ENCODE results near the gene CABP4.
"Not testable (repeated sequence)": the region's sequence is repeated elsewhere in the genome, so short reads cannot be mapped to it uniquely, and the experiment has no call there.

CABP4 gene

GRCh38 chr11:67456068-67456705, 1.0 kb downstream of the CABP4 start:
- DNase-seq = no peak

- DNase-seq = no peak
Observed at GRCh38 chr11:67457453-67457852, 2.3 kb downstream of the CABP4 start.

GRCh38 chr11:67458266-67458665, 3.1 kb downstream of the CABP4 start:
- no peak for DNase-seq

- no peak for DNase-seq
Observed at GRCh38 chr11:67463186-67463585, 8.0 kb downstream of the CABP4 start.

DNA sequence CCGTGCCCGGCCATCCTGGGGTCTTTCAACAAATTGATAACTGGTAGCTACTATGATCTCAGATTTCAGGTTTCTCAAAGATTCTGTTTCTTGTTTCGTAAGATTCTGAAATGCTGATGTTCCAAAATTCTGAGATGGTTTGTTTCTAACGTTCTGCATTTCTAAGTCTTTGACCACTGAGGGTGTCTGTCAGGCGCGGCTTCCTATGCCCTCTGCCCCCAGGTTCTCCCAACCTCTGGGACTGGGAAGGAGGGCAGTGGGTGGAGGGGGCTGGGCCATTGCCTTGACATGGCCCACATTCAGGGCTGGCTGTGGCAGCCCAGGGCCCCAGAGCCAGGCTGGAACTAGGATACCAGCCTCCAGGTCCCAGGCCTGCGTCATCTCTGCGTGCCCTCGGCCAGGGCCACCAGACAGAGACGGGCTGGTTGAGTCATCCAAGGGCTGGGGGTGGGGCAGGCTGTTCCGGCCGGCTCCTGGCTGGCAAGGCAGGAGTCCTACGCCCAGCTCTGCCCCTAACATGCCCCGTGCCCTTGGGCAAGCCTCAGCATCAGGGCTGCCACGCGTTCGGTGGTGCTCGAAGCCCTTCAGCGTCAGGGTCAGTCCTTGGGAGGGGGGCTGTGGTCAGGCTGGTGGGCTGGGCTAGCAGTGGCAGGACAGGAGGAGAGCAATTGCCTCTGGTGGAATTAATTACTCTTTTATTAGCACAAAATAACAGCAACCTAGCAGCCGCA, 8.7 kb downstream of the CABP4 start:
- no peak for DNase-seq

DNA sequence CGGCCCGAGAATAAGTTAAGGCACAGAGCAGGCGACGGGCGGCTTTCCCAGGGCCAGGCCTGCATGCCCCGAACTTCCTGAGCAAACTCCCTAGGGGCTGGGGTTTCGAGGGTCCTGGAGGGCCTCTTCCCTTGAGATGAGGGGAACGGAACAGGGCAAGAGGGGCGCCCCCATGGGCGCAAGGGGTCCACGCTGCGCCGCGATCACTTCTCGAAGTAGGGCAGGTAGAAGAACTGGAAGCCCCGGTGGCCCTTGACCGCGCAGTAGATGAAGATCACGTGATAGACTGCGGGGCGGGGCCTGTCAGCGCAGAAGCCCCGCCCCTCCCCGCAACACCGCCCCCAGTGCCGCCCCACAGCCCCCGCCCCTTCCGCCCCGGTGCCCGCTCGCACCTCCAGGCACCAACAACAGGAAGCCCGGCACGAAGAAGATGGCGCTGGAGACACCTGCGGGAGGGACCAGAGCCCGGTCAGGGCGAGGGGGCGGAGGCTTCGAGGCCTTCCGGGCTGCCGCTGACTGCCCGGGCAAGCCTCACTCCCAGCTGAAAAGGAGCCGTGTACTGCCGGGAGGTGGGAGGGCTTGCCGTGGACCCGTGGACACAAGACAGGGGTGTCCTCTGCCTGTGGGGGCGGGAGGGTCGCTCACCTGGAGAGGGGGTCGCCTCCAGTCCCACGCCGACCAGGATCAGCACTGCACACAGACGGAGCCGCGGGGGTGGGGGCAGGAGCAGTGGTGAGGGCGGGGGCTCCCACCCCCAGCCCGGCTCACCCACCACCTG, 9.4 kb downstream of the CABP4 start:
- peak; percentile 98 for DNase-seq

- DNase-seq = no peak
Observed at GRCh38 chr11:67465189-67465510, 10.0 kb downstream of the CABP4 start.

- not testable (repeated sequence) for DNase-seq
Observed at GRCh38 chr11:67465530-67465929, 10.4 kb downstream of the CABP4 start.

DNA sequence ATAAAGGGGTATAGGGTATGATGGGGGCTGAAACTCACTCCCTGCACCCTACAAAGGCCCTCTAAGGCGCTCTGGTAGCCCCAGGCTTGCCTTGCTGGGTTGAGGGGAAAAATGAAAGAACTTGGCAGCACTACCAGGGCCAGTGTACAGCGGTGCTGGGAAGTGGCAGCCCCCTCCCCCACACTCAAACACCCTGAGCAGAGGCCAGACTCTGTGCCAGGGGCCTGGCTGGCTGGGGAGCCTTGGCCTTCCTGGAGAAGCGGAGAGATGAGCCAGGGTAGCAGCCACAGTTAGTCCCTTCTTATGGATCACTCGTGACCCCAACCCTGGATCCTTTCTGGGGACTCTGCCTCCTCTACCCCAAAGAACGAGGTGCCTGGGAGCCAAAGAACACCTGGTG, 11.2 kb downstream of the CABP4 start:
- DNase-seq = no peak

GRCh38 chr11:67466962-67467771, 12.0 kb downstream of the CABP4 start:
- DNase-seq = no peak

DNA sequence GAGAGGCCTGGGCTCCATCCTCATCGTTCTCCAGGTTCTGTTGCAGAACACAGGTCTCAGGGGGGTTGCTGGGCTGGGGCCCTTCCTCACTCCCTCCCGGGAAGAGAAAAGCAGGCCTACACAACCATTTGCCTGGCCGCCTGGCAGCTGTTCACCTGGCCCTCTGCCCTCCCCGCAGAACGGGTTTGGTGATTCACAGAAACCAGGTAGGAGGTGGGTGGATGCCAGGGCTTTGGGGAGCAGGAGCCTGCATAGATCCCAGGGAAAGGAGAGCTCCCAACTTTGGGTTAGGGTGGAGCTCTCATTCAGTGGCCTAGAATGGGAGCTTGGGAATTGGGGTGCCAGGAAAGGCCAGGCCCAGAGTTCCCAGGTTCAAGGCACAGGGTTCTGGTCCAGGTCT, 12.9 kb downstream of the CABP4 start:
- DNase-seq = no peak

GRCh38 chr11:67468456-67468758, 13.3 kb downstream of the CABP4 start:
- DNase-seq = no peak

DNA sequence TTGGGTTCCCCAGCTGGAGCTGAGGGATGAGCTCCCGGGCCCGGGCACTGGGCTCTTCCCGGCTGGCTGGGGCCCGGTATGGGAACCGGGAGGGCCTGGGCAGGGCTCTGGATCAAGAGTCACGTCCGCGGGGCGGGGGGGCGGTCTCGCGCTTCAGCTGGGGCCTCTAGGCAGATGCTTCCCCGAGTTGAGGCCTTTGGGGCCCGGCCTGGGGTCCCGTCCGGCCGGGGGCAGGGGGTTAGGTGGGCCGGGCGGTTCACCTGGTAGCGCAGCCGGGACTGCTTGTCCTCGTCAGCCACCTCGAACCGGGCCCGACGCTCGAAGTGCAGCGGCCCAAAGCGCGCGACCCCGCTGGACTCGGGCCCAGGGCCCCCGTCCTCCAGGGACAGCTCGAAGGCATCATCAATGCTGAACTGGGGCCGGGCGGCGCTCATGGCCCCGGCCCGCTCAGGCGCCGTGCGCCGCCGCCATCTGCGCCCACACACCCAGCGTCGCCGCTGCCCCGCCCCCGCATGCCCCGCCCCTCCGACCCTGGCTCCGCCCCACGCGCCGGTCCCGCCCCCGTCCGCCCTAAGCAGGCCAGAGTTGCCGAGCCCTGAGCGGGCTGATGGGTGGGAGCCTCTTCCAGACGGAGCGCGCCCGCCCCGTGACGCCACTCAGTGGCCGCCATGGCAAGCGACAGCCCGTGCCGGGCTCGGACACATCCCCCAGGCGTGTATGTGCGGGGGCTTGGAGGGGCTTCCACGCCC, 13.8 kb downstream of the CABP4 start, which contains the start of gene TMEM134:
Gene TMEM134 (minus strand): TSS at position 493 of the 749 bp plus-strand sequence. CDS start 59 bp downstream, at position 434.
- peak; percentile 96 for DNase-seq

DNA sequence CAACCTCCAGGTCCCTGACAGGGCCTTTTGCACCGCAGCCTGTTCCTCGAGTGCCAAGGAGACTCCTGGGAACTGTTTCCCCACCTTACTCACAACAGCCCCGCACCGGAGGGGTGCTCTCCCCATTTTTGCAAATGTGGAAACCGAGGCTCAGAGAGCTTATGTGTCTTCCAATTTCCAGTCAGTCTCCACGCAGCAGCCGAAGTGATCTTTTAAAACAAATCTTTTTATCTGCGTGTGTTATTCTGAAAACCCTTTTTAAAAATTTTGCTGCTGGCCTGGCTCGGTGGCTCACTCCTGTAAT, 14.3 kb downstream of the CABP4 start:
- DNase-seq = no peak

DNA sequence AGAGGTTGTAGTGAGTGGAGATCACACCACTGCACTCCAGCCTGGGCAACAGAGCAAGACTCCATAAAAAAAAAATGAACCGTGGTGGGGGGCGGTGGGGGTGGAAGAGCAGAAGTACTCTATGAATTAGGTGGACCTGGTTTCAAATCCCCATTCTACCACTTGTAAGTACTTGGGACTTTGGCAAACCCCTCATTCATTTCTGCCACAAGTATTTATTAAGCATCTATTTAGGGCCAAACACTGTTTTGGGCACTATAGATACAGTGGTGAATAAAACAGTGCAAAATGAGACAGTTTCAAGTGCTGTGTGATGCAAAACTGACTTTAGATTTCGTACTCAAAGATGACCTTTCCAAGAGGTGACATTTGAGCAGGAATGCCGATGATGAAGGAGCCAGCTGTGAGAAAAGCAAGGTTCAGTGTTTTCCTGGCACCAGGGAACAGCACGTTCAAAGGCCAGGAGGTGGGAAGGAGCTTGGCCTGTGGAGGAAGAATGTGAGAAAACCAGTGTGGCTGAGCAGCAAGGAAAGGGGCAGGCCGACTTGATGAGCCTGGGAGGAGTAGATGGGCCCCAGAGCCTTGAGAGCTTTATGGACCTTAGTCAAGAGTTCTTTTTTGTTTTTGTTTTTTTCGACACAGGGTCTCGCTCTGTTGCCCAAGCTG, 15.3 kb downstream of the CABP4 start:
- DNase-seq = no peak

DNA sequence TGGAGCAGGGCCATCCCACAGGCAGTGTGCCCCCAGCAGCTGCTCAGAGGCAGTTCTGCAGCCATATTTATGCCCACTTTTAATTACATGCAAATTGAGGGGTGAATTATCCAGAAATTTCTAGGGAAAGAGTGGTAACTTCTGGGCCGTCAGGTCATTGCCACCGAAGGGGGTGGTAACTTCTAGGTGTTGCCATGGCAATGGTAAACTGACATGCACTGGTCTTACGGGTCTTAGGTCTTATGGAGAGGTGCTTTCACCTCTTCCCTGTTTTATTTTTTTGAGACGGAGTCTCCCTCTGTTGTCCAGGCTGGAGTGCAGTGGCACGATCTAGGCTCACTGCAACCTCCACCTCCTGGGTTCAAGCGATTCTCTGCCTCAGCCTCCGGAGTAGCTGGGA, 17.7 kb downstream of the CABP4 start:
- no peak for DNase-seq

DNA sequence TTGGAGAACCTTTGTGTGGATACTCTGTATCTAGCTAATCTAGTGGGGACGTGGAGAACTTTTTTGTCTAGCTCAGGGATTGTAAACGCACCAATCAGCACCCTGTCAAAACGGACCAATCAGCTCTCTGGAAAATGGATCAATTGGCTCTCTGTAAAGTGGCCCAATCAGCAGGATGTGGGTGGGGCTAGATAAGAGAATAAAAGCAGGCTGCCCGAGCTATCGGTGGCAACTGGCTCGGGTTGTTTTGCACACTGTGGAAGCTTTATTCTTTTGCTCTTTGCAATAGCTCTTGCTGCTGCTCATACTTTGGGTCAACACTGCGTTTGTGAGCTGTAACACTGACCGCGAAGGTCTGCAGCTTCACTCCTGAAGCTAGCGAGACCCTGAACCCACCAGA, 21.5 kb downstream of the CABP4 start:
- not testable (repeated sequence) for DNase-seq

DNA sequence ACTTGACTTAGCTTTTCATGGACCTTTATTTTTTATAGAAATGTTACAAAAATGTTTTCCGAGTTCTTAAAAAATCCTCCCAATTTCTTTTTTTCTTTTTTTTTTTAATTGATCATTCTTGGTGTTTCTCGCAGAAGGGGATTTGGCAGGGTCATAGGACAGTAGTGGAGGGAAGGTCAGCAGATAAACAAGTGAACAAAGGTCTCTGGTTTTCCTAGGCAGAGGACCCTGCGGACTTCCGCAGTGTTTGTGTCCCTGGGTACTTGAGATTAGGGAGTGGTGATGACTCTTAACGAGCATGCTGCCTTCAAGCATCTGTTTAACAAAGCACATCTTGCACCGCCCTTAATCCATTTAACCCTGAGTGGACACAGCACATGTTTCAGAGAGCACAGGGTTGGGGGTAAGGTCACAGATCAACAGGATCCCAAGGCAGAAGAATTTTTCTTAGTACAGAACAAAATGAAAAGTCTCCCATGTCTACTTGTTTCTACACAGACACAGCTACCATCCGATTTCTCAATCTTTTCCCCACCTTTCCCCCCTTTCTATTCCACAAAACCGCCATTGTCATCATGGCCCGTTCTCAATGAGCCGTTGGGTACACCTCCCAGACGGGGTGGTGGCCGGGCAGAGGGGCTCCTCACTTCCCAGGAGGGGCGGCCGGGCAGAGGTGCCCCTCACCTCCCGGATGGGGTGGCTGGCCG, 22.3 kb downstream of the CABP4 start:
- DNase-seq = not testable (repeated sequence)

- no peak for DNase-seq
Observed at GRCh38 chr11:67482275-67482826, 27.2 kb downstream of the CABP4 start.

- peak; percentile 99 for DNase-seq
Observed at GRCh38 chr11:67482827-67483798, 28.0 kb downstream of the CABP4 start, which contains the start of gene AIP. AIP (plus strand) TSS chr11:67483026; CDS start chr11:67483159, 133 bp downstream.
